ENCODE data around the gene TRAF3IP1. TPM values are rescaled to one million over a fixed set of nuclear protein-coding genes. Genes with fewer than 3 reads are reported as not detected.

The TRAF3IP1 gene
- total RNA-seq, 1 donor from 2014 or later: 20.8 TPM

DNA sequence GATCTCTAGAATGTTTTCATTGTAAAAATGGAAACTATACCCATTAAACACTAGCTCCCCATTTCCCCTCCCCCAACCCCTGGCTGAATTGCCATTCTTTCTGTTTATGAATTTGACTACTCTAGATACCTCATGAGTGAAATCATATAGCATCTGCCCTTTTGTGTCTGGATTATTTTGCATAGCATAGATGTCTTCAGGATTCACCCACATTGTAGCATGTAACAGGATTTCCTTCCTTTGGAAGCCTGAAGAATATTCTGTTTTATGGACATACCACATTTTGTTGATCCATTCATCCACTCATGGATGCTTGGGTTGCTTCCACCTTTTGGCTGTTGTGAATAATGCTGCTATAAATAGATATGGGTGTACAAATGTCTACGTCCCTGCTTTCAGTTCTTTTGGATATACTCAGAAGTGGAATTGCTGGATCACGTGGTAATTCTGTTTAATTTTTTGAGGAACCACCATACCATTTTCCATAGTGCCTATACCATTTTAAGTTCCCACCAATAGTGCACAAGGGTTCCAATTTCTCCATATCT lies 98.8 kb downstream of the TRAF3IP1 start:
- intact Hi-C loops (cut with DNase I): no loop called here
- no peaks in the 10 kb centered on the region for H3K4me1 ChIP-seq
- H3K4me3 ChIP-seq: no peak overlapping the region
- no peak overlapping the region for H3K27ac ChIP-seq
- TF ChIP-seq, protein P1, sequence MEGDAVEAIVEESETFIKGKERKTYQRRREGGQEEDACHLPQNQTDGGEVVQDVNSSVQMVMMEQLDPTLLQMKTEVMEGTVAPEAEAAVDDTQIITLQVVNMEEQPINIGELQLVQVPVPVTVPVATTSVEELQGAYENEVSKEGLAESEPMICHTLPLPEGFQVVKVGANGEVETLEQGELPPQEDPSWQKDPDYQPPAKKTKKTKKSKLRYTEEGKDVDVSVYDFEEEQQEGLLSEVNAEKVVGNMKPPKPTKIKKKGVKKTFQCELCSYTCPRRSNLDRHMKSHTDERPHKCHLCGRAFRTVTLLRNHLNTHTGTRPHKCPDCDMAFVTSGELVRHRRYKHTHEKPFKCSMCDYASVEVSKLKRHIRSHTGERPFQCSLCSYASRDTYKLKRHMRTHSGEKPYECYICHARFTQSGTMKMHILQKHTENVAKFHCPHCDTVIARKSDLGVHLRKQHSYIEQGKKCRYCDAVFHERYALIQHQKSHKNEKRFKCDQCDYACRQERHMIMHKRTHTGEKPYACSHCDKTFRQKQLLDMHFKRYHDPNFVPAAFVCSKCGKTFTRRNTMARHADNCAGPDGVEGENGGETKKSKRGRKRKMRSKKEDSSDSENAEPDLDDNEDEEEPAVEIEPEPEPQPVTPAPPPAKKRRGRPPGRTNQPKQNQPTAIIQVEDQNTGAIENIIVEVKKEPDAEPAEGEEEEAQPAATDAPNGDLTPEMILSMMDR (IDR thresholded peaks at IDR 0.05): no peak
- no peak for DNase-seq
- no peaks in the 10 kb centered on the region for H3K27me3 ChIP-seq
- no peaks in the 10 kb centered on the region for H3K9me3 ChIP-seq
- no peaks in the 10 kb centered on the region for H3K36me3 ChIP-seq
- no peak for ATAC-seq

- no peak overlapping the region for H3K4me3 ChIP-seq
- H3K4me1 ChIP-seq: no peaks in the 10 kb centered on the region
- H3K36me3 ChIP-seq: no peaks in the 10 kb centered on the region
- DNase-seq: no peak
- H3K27me3 ChIP-seq: no peaks in the 10 kb centered on the region
- ATAC-seq: no peak
- H3K27ac ChIP-seq: no peak overlapping the region
- TF ChIP-seq, protein P1 (IDR thresholded peaks at IDR 0.05): no peak
- no peaks in the 10 kb centered on the region for H3K9me3 ChIP-seq
- intact Hi-C loops (cut with DNase I): no loop called here
Measured at GRCh38 chr2:238420442-238420841, 100.1 kb downstream of the TRAF3IP1 start.

DNA sequence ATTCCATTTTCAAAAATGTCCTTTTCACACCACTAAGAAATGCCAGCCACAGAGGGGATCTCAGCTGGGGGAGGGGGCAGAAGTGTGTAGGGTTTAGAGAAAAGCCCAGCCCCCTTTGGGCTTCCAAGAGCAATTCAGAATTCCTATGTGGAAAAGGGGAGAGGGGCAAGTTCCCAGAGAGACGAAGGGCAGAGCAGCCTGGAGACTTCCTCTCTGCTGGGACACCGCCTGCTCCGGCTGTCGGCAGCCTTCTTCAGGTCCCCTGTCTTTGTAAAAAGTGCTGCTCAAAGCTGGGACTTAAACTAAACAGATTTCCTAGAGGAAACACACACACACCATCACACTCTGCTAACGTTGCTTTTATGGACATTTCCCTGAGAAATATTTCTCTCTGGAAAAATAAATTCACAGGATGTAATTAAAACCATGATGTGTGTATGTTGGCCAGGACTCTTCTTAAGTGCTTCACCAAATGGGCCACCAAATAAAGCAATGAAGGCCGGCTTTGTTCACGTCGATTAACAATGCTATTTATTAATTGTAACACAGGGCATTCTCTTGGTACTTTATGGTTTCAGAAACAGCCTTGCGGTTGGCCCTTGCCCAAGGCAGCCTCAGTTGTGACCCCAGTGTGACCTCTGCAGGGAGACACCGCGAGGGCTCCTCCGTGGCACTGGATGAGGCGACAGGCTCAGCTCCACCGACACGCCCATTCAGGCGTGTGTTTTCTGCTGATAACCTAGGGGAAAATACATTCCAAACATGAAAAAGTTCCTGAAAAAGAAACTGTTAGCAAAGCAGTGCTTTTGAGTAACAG lies 100.8 kb downstream of the TRAF3IP1 start:
- intact Hi-C loops (cut with DNase I): no loop called here
- no peak overlapping the region for H3K4me3 ChIP-seq
- TF ChIP-seq, protein P1 (IDR thresholded peaks at IDR 0.05): no peak
- ATAC-seq: no peak
- H3K36me3 ChIP-seq: no peaks in the 10 kb centered on the region
- DNase-seq: no peak
- H3K9me3 ChIP-seq: no peaks in the 10 kb centered on the region
- no peaks in the 10 kb centered on the region for H3K27me3 ChIP-seq
- H3K4me1 ChIP-seq: peaks cover 4% of the 10 kb centered on the region
- no peak overlapping the region for H3K27ac ChIP-seq

GRCh38 chr2:238421695-238422035 lies 101.3 kb downstream of the TRAF3IP1 start:
- H3K9me3 ChIP-seq: no peaks in the 10 kb centered on the region
- H3K4me3 ChIP-seq: no peak overlapping the region
- H3K36me3 ChIP-seq: no peaks in the 10 kb centered on the region
- ATAC-seq (no peak), DNase-seq (no peak)
- TF ChIP-seq, protein P1 (IDR thresholded peaks at IDR 0.05): no peak
- intact Hi-C loops (cut with DNase I): no loop called here
- no peak overlapping the region for H3K27ac ChIP-seq
- H3K27me3 ChIP-seq: no peaks in the 10 kb centered on the region
- peaks cover 6% of the 10 kb centered on the region for H3K4me1 ChIP-seq

DNA sequence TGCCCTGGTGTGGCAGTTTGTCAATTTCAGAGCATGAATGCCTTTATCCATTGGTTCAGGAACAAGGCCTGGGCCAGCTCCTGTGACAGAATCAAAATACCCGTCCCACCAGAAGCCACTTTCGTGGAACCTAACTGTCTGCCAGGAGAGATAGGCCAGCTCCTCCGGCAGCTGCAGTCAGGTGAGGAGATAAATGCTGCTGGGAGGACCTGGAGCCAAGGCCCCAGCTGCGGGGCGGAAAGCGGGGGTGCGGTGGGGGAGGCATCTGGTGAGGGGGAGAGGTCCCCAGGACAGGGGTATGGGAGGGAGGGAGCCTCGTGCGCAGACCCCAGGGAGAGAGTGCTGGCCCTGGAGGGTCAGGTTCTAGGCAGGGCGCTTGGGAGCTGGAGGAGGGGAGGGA lies 102.0 kb downstream of the TRAF3IP1 start:
- intact Hi-C loops (cut with DNase I): no loop called here

More for the DNA sequence above, 102.0 kb downstream of the TRAF3IP1 start:
- DNase-seq: no peak
- Histone ChIP-seq H3K36me3 (no peaks in the 10 kb centered on the region), H3K4me1 (peaks cover 6% of the 10 kb centered on the region), H3K4me3 (no peak overlapping the region), H3K27me3 (no peaks in the 10 kb centered on the region), H3K9me3 (no peaks in the 10 kb centered on the region), H3K27ac (no peak overlapping the region)
- TF ChIP-seq, protein P1 (IDR thresholded peaks at IDR 0.05): no peak
- no peak for ATAC-seq

Measured in upper lobe of right lung (tissue), 1 donor.